ENCODE measurements around the gene TSPAN10. TPM values are rescaled to one million over a fixed set of nuclear protein-coding genes. Genes with fewer than 3 reads are reported as not detected.

TSPAN10 gene
- total and polyA plus RNA-seq, 2 of the 8 experiments (the other 6 are each of a cell fraction or from before 2014, with no cell fraction given): 0.99 to 1.1 TPM

DNA sequence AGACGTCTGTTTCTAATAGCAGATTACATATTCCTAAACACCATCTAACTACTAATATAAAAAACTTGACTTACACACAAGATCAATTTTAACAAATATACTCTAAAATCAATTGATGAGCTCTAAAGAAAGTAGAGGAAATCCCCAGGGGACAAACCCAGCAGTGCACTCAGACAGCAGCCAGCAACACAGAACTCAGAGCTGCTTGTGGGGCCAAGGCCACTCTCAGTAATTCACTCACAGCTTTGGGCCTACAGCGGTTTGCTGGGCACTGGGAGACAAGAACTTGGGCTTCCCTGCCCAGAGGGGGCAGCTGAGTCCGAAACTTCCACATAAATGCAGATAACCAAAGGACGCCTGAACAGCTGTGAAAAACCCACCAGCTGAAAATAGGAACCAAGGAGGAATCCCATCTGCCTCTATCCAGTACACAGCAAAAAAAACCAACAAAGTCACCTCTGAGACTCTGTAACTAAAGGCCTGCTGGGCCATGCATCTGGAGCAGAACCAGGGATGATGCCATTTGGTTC is 21.5 kb upstream of the TSPAN10 start:
- WGBS, 2 experiments (ENCODE audit: extremely low coverage in 1 of 2, insufficient coverage in 1 of 2, insufficient read length in 1 of 2, insufficient replicate concordance in 2 of 2, low coverage in 1 of 2, low lambda C conversion rate in 2 of 2, missing lambda C conversion rate in 1 of 2): 97% methylated on average over 4 of the region's 4 CpGs; no CpG with 5 or more reads in 1 of the 2 experiments
- Histone ChIP-seq H3K27ac (ENCODE audit: low read depth, low read length) (no peak overlapping the region), H3K56ac (replicated peaks; ENCODE audit: insufficient read length, low read depth, low read length) (no peak overlapping the region), H3K4me1 (replicated peaks in 1 of 4; ENCODE audit: control insufficient read depth in 3 of 4, insufficient read depth in 4 of 4, low read length in 3 of 4) (no peaks in the 10 kb centered on the region), H3K79me2 (ENCODE audit: control insufficient read depth in 1 of 2, insufficient read depth in 2 of 2, low read length in 2 of 2) (peaks cover 4 to 32% of the 10 kb centered on the region in 2 experiments; a peak in 3 of 4 replicates), H3K9ac (replicated peaks in 1 of 4; ENCODE audit: extremely low read depth in 1 of 4, low read depth in 3 of 4, low read length in 3 of 4) (no peak overlapping the region), H4K91ac (replicated peaks; ENCODE audit: insufficient read length, low read length) (no peak overlapping the region), H3K4ac (replicated peaks; ENCODE audit: insufficient read length, low read depth, low read length) (no peak overlapping the region), H3K18ac (ENCODE audit: extremely low read depth, low read length) (no peak overlapping the region), H3K23me2 (ENCODE audit: low read depth, low read length) (no peaks in the 10 kb centered on the region), H2BK15ac (ENCODE audit: low read length) (no peak overlapping the region), H4K8ac (ENCODE audit: extremely low read depth, insufficient read depth, low read length) (no peak overlapping the region), H2BK12ac (ENCODE audit: low read depth, low read length) (no peak overlapping the region), H2AFZ (ENCODE audit: low read length) (no peak overlapping the region), H2BK20ac (ENCODE audit: low read length) (no peak overlapping the region), H3K79me1 (ENCODE audit: low read depth, low read length) (peaks cover 13% of the 10 kb centered on the region), H2AK5ac (ENCODE audit: low read depth, low read length) (no peak overlapping the region), H3K9me3 (ENCODE audit: insufficient read depth in 2 of 2, low read depth in 1 of 2, low read length in 1 of 2) (no peaks in the 10 kb centered on the region; a peak in 1 of 4 replicates), H3K14ac (ENCODE audit: insufficient read length) (no peak overlapping the region), H4K5ac (ENCODE audit: insufficient read length, low read depth, low read length) (no peak overlapping the region), H4K20me1 (replicated peaks in 1 of 2; ENCODE audit: control insufficient read depth in 1 of 2, insufficient read depth in 2 of 2, low read length in 2 of 2) (peaks cover 4 to 18% of the 10 kb centered on the region in 2 experiments), H3K27me3 (replicated peaks in 1 of 4; ENCODE audit: control insufficient read depth in 3 of 4, extremely low read depth in 1 of 4, insufficient read depth in 3 of 4, low read length in 3 of 4) (no peaks in the 10 kb centered on the region), H2BK120ac (replicated peaks; ENCODE audit: low read depth, low read length) (no peak overlapping the region), H3K4me3 (ENCODE audit: extremely low read depth in 1 of 4, insufficient read depth in 2 of 4, low read depth in 3 of 4, low read length in 4 of 4) (no peak overlapping the region), H3K36me3 (ENCODE audit: control insufficient read depth in 2 of 4, insufficient read depth in 4 of 4, low read length in 3 of 4) (peaks cover 14 to 45% (median 29%) of the 10 kb centered on the region in 4 experiments; a peak in 7 of 8 replicates), H3K23ac (ENCODE audit: insufficient read length) (no peak overlapping the region), H2BK5ac (ENCODE audit: low read depth, low read length) (no peak overlapping the region), H3K4me2 (ENCODE audit: insufficient read depth in 1 of 2, low read depth in 2 of 2, low read length in 2 of 2) (no peak overlapping the region)
- POLR2A ChIA-PET (ENCODE audit: partially characterized antibody): interaction anchor here (1.0 to 1.2 kb wide), 2 partner anchors 8 to 21 kb away, joined by 3 read pairs; no protein-coding TSS in a partner anchor
- TF ChIP-seq RAD21 (IDR thresholded peaks at IDR 0.05 in 1 of 2, conservative IDR thresholded peaks at IDR 0.05 in 1 of 2; ENCODE audit: low read depth in 2 of 2, low read length in 2 of 2) (no peak), PHF8 (conservative IDR thresholded peaks at IDR 0.05; ENCODE audit: low read depth, low read length) (no peak), CHD2 (IDR thresholded peaks at IDR 0.05; ENCODE audit: low read length) (no peak), RNF2 (IDR thresholded peaks at IDR 0.05; ENCODE audit: borderline replicate concordance, low read depth, low read length, missing control alignments, poor library complexity, severe bottlenecking) (no peak)
- no peak for FAIRE-seq
- DNase-seq (ENCODE audit: low read depth in 1 of 2, low spot score in 2 of 2): no peak
- CTCF ChIA-PET (ENCODE audit: partially characterized antibody): interaction anchor here (0.7 to 3.2 kb wide), 6 partner anchors 12 to 939 kb away, joined by 3 to 22 read pairs (median 3); no protein-coding TSS in a partner anchor

Data from H1 (cell line).